CD1c-positive myeloid dendritic cell (primary cell): ENCODE data around the gene LDLRAD4.
"Not testable (repeated sequence)": the region's sequence is repeated elsewhere in the genome, so short reads cannot be mapped to it uniquely, and the experiment has no call there.

Source experiments
- DNase-seq: peaks from one replicate; pipeline ENCODE4 v3.0.0-alpha.2; 2016; ENCODE audit errors: extremely low spot score

The LDLRAD4 gene

DNA sequence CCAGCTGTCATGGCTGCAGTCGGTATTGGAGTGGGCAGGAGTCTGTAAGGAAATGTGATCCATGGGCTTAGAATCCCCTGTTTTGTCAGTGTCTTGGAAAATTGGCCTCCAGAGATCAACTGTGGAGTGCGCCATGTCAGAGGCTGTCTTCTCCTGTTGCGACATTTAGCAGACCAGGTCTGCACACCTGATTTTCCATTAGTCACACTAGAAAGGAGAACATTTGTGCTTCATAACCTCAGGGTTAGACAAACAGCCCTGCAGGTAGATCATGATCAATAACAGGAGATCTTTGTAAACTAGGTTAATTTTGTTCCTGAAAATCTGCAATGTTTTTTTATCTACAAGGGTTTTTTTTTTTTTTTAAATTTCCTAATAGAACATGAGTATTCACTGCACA, 28.0 kb downstream of the LDLRAD4 start:
- DNase-seq = no peak

DNA sequence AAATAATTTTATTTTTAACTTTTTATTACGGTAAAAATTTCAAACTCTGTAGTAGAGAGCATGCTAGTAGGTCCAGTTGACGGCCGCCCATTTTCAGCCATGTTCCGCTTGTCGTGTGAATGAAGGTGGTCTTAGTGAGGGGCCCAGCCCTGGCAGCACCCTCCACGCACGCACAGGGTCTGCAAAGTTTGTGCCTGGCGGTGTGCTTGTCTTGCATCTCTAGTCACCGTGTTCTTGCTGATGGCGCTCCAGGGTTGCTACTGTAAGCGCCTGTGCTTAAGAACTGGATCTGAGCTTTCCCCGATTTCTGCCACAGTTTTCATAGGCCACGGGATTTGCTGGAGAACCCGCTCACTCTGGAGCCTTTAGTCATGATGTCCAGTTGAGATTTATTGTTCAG, 28.9 kb downstream of the LDLRAD4 start:
- no peak for DNase-seq

DNA sequence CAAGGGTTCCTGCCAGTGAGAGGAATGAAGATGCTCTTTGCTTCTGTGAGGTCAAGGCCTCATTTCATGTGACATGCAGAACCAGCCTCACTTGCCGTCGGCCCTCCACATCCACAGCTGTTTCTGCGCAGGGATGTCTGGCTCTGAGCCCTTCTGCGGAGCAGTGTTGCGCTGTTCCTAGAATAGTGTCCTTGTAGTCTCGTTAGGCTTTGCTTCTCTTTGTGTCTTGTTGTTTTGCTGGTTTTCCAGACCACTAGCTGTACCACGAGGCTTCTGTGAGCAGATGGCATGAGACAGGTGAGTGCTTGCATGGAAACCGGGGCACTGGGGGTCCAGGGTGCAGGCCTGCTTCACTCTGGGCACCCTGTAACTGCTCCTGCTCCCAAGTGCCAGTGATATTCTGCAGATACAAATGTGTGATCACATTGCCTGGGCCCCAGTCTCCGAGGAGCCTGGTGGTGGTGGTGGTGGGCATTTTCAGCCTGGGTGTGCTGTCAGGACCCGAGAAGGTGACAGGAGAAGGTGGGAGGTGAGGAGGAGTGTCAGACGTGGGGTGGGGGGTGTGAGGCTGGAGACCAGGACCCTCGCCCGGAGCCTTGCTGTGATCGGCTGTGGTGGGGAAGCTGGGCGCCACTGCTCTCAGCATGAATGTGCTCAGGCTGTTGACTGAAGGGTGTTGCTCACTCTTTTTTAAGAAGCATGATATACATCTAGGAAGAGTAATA, 34.3 kb downstream of the LDLRAD4 start:
- DNase-seq = no peak

DNA sequence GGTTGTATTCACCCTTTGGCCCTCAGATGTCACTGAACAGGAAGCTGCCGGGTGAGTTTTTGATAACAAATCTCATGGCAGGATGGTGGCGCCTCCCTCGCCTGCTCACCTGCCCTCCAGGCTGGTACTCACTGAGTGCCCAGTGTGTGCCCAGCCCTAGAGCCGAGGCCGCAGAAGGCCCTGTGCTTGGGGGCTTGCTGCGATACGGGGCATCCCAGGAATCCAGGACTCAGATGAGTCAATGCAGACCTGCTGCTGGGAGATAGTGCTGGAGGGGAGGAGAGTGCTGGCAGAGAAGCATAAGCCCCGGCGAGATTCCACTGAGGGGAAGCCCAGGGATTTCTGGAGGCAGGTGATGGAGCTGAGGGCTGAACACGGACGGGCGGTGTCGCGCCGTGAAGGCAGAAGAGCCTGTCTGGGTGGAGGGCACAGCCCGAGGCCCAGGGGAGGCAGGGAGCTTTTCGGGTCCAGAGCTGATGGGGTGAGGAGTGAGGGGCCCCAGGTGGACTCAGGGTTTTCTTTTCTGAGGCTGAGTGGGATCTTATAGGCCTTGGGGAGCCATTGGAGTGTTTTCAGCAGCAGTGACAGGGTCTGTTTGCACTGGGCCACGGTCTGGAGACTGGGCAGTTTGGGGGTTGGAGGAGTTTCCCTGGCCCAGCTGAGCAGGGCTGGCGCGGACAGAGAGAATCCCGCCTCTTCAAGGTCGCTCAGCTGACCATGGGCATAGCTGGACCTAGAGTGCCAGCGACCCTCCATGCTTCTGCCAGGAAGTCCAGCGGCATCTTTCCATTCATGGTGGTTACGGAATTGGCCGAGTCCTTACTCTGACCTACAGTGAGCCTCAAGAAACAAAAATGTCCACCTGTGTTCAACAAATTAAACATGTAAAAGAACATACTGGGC, 35.5 kb downstream of the LDLRAD4 start:
- no peak for DNase-seq

DNA sequence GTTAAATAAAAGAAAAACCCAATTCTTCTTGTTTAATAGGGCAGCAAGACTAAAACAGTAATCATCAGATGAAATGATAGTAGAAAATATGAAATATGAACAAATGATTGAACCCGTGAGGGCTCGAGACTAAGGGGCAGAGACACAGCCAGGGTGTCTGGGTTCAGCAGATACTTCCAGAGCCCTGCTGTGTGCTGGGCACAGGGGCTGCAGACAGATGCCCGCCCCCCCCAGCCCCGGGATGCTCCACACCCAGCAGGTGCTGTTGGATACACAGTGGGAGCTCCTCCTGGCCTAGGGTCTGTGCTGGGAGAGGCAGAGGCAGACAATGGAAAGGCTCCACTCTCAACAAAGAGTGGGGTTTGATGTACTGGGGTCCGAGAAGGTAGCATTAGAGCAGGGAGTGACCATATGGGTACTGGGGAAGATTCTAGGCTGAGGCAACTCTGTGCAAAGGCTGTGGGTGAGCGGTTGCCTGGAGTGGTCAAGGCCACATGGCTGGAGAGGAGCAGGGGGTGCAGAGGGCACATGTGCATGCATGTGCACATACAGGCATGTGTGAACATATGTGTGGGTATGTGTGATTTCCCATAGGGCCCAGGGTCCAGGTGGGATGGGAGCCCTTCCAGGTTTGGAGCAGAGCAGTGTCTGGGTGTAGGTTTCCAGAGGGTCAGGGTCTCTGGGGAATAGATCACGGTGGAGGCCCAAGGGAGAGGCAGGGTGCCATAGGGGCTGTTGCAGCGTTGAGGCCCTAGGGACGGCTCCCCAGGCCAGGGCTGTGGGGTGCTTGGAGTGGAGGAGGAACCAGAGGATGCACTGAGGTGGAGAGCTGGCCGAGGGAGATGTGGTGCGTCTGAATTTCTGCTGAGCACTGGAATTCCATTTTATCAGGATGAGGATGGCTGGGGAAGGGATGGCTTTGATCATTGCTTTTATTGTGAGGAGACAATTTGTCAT, 36.7 kb downstream of the LDLRAD4 start:
- no peak for DNase-seq

DNA sequence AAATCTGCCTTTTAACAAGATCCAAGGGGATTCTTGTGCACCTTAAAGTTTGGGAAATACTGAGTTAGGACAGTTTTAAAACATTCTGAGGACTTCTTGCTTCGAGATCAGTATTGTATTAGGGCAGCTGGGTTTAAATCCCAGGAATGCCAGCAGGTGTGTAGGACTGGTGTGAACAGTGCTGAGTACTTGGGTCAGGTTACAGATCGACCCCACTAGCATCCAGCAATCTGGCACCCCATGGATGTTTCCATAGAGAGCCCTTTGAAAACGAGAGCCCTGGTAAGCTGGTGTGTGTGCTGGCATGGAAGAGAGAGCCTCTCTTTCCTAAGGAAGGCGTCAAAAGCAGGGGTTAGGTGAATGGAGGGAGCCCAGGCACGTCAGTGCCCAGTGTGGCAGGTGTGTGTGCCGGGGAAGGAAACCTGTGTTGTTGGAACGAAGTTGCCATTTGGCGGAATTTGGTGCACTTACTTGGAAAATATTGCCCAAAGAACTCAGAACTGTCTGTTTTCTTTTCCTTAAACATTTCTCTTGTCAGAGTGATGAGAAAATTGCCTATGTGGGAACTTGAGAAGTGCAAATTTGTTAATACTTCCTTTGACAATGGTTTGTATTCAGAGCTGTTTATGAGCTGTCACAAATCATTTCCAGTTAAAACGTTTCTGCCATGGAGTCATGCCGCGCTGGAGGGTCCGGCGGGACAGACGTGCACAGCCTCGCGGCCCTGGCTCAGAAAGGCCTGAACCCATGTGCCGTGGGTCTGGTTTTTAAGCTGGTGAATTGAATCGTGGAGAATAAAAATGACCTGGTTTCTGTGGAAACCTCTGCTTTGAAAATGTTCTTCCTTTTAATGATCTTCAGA, 38.1 kb downstream of the LDLRAD4 start:
- no peak for DNase-seq

DNA sequence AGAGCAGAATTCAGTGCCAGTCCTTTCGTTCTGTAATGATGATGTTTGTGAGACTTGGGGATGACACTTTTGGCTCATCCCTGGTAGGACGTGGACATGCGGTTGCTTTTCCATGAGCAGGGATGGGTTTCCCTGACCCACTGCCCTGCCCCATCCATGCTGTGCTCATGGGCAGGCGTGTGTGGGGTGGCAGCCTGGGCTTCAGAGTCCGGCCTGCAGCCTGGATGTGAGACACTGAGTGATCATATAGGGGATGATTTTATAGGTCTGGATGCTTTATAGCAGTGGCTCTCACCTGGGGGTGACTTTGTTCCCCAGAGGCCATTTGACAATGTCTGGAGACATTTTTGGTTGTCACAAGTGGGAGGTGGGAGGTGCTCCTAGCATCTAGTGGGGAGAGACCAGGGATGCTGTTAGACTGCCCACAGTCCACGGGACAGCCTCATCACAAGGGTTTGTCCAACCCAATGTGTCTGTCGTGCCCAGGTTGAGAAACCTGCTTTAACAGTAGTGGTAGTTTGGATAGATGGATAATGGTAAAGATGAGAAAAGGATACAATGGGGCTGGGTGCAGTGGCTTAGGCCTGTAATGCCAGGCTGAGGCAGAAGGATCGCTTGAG, 38.9 kb downstream of the LDLRAD4 start:
- DNase-seq = no peak

DNA sequence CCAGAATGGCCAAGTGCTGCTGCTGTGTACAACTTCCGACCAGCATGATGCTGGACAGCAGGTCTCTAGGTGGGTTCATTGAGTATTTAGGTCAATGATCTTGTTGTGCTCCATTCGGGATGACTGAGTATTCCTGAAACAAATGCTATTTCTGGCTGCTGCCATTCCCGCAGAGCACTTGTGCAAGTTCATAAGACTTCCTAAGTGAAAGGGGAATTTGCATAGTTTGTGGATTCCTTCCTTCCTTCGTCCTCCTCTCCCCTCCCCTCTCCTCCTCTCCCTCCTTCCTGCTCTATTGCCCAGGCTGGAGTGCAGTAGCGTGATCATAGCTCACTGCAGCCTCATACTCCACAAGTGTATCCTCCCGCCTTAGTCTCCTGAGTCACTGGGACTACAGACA, 40.4 kb downstream of the LDLRAD4 start:
- no peak for DNase-seq

DNA sequence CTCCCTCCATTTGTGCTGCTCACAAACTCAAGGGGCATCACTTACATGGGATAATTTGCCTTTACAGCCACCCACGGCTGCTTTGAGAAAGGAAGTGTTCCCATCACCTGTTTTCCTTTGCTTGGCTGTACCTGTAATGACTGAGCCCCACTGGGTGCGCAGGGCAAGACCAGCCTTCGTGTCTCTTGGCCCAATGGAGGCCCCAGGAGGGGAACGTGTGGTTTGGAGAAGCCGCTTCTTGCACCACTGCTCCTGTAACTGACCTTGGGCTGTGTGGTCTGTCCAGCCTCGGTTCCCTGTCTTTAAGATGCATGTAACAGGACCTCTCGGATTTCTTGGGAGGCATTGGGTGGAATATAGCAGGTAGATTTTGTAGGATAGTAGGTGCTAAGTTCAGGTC, 41.1 kb downstream of the LDLRAD4 start:
- no peak for DNase-seq

DNA sequence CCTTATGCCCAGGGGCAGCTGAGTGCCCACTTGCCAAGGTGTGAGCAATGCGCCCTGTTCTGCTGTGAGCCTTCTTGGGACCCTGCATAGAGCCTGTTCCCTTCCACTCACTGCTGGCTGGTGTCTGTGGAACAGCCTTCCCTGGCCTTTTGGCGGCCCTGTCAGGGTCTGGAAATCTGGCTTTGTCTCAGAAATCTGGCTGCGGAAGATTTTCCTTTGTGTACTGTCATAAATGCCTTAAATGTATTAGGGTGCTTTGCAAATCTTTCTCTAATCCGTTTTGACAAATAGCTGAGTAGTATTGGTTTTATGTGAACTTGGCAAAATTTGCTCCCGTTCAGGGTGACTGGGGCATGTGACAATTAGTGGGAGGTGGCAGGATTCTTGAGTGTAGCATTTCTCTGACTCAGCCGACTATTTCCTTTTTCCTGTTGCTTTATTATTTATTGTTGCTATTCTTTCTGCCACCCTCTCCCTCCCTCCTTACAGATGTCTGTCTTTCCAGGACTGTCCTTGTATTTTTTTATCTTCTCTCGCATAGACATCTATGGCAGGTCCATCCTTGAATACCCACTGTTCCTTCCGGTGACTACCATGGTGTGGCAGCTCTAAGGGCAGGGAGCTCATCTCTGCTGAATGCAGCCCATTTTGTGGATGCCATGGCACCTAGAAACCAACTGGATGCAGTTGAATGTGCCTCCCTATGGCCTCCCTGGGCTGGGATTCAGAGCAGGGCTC, 41.8 kb downstream of the LDLRAD4 start:
- DNase-seq = peak; percentile 65

DNA sequence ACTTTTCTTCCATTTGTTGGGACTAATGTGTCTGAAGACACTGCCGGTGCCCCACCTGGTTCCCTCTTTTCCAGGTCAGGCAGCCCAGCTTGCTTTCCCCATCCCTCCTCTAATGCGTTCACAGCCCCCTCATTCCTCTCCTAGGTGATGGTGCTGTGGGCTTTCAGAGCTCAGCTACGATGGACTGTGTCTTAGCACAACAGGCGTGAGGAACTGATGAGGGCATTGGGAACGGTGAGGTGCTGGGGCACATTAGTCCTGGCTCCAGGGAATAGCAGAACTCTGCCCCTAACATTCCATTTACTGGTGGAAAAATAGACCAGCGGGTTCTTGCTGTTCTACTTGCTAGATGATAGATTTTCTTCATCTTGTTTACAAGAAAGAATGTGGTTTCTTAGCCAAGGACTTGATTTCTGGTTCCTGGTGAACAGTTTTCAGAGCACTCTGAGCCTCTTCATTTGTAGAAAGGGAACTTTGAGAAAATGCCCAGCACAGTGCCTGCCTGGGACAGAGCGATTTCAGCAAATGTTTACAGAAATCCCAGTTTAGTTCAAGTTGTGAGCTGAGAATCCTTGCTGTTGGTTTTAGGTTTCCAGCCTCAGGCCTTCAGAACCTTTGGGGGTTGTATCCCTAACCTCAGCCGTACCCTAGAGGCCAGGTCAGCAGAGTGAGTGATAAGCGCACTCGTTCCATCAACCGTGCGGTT, 42.5 kb downstream of the LDLRAD4 start:
- DNase-seq = no peak

DNA sequence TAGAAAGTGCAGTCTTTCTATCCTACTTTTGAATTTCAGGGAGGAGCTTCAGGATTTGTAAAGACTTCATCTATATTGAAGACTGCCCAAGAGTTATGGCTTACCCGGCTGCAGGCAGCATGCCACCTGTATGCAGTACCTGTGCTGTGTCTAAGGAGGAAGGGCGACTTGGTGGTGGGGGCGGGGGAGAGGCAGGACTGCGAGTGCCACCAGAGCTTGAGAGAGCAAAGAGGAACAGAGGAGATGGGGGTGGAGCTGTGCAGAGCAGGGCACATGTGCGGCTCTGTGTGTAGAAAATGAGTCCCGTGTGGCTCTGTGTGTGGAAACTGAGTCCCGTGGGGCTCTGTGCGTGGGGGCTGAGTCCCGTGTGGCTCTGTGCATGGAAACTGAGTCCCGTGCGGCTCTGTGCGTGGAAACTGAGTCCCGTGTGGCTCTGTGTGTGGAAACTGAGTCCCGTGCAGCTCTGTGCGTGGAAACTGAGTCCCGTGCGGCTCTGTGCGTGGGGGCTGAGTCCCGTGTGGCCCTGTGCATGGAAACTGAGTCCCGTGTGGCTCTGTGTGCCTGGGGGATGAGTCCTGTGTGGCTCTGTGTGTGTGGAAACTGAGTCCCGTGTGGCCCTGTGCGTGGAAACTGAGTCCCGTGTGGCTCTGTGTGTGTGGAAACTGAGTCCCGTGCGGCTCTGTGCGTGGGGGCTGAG, 43.2 kb downstream of the LDLRAD4 start:
- DNase-seq = peak; percentile 38

DNA sequence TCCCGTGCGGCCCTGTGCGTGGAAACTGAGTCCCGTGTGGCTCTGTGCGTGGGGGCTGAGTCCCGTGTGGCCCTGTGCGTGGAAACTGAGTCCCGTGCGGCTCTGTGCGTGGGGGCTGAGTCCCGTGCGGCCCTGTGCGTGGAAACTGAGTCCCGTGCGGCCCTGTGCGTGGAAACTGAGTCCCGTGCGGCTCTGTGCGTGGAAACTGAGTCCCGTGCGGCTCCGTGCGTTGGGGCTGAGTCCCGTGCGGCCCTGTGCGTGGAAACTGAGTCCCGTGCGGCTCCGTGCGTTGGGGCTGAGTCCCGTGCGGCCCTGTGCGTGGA, 43.8 kb downstream of the LDLRAD4 start:
- not testable (repeated sequence) for DNase-seq

DNA sequence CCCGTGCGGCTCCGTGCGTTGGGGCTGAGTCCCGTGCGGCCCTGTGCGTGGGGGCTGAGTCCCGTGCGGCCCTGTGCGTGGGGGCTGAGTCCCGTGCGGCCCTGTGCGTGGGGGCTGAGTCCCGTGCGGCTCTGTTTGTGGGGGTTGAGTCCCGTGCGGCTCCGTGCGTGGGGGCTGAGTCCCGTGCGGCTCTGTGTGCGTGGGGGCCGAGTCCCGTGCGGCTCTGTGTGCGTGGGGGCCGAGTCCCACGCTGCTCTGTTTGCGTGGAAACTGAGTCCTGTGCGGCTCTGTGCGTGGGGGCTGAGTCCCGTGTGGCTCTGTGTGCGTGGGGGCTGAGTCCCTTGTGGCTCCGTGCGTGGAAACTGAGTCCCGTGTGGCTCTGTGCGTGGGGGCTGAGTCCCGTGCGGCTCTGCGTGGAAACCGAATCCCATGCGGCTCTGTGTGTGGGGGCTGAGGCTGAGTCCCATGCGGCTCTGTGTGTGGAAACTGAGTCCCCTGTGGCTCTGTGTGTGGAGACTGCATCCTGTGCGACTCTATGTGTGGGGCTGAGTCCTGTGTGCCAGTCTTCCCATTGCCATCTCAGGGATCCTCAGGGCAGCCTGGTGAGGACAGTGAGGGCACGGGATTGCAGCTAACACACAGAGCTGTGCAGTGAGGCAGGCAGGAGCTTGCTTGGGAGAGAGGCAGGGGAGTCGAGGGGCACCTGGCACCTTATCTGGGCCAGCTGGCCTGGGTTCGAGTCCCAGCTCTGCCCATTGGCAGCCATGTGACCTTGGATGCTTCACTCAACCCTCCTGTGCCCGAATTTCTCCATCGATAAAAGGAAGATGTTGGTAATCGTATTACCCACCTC, 44.5 kb downstream of the LDLRAD4 start:
- no peak for DNase-seq

DNA sequence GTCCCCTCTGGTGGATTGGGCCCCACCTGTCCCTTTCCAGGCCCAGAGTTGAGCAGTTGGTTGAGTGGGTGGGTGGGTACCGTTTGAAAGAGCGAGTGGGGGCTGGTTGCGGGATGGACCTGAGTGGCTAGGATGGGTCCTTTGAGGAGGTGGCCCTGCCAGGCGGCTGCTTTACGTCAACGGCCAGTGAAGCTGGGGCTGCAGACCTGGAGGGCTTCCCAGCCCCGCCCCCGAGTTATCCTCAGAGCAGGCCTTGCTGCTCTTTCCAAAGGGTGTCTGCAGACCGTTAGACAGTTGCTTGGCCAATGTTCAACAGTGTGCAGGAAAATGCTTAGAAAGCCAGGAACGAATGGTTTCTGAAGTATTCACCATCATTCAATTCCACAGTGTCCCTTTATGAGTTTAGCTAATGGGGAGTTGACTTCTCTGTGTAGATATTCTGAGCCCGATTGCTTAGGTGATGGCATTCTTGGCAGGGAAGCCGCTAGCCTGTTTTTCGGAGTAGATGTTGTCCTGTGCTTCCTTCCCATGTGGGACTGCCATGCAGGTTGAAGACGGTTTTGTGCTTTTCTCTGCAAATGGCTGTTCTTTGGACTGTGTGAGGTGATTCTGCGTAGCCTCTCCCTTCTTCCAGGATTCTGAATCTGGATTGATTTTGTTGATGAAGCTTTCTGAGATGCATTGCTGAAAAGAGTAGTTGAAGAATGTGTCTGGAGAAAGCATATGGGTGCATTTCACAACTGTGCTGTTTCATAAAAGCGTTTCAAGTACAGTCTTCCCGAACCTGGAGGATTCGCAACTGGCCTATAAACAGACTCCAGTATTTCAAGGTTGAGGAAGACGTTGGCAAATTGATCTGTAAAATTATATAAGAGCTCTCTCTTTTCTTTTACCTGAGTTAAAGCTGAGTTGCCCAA, 45.8 kb downstream of the LDLRAD4 start:
- no peak for DNase-seq

DNA sequence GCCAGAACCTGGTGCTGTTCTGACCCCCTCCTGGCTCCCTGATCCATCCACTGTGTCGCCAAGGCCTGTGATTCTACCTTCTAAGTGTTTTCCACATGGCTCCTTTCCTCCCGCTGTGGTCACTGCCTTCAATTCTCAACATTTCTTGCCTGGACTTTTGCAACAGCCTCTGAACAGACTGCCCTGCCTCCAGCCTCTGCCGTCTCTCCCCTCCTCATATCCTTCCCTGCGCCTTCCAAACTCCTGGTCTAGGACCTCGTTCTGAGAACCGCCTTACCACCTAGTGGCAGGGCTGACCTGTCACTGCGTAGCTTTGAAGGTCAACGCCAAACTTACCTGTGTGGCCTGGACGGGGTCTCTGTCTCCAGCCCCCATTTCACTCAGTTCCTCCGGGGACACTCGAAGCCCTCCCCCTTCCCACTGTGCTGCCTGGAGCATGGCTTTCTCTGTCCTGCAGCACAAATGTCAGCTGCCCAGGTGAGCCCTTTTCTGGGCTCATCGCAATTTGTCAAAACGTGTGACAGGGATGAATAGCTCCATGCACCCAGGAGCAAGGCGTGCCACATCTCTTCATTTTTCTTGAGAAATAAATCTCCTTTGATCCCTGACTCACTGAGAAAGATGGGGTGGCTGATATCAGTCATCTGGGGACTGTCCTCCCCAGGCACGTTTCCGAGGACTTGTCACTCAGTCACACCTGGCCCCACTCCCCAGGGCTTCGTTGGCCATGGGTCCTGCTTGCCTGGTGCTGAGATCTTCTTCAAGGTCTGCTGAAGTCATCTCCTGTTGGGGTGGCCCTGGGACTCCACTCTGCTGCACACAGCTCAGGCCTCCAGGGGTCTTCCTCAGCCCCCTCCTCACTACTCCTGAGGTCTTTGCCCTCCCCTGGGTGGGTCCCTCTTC, 46.7 kb downstream of the LDLRAD4 start:
- no peak for DNase-seq
